Stimulated activated naive CD8-positive, alpha-beta T cell treated with anti-CD3 and anti-CD28 coated beads, Interleukin-15, amount 100 ng/mL, for 72 hours (primary cell): ENCODE results near the gene PKP4.

ENCODE experiments used
- ATAC-seq: fragments of 150-1000 bp; cut with Tn5 transposase; 2 replicates; pipeline ENCODE4 v1.10.0; 2021; ENCODE audit warnings: mild to moderate bottlenecking, moderate library complexity
- DNase-seq, 2 donors: peaks; one replicate each; pipeline ENCODE4 v3.0.0; 2021 to 2022
- H3K27ac Mint-ChIP-seq, 2 donors: one replicate each; pipeline ENCODE4 v1.8.0; 2022; ENCODE audit warnings: mild to moderate bottlenecking in 2 of 2, mixed read lengths in 2 of 2, moderate library complexity in 2 of 2
- H3K27me3 Mint-ChIP-seq: one replicate; pipeline ENCODE4 v1.8.0; 2022; ENCODE audit warnings: mixed read lengths
- H3K4me1 Mint-ChIP-seq: one replicate; pipeline ENCODE4 v1.8.0; 2022; ENCODE audit warnings: mild to moderate bottlenecking, mixed read lengths
- H3K4me3 Mint-ChIP-seq, 2 donors: one replicate each; pipeline ENCODE4 v1.8.0; 2022; ENCODE audit warnings: mild to moderate bottlenecking in 2 of 2, mixed read lengths in 2 of 2, moderate library complexity in 1 of 2
- H3K9me3 Mint-ChIP-seq, 2 donors: one replicate each; pipeline ENCODE4 v1.8.0; 2022; ENCODE audit warnings: mixed read lengths in 2 of 2

Gene PKP4

GRCh38 chr2:158501301-158501700 lies 44.5 kb downstream of the PKP4 start:
- Mint-ChIP-seq H3K9me3 (no peaks in the 10 kb centered on the region), H3K4me3 (no peak overlapping the region), H3K27me3 (no peaks in the 10 kb centered on the region), H3K27ac (no peak overlapping the region), H3K4me1 (peaks cover 11% of the 10 kb centered on the region)
- no peak for DNase-seq
- ATAC-seq: no peak

GRCh38 chr2:158502974-158503373 lies 46.2 kb downstream of the PKP4 start:
- ATAC-seq (no peak), DNase-seq (no peak)
- H3K4me3 Mint-ChIP-seq: no peak overlapping the region
- H3K9me3 Mint-ChIP-seq: no peaks in the 10 kb centered on the region
- H3K27me3 Mint-ChIP-seq: no peaks in the 10 kb centered on the region
- H3K4me1 Mint-ChIP-seq: peaks cover 6% of the 10 kb centered on the region
- H3K27ac Mint-ChIP-seq: no peak overlapping the region

- H3K9me3 Mint-ChIP-seq: no peaks in the 10 kb centered on the region
- ATAC-seq (no peak), DNase-seq (no peak)
- H3K27me3 Mint-ChIP-seq: no peaks in the 10 kb centered on the region
- peaks cover 6% of the 10 kb centered on the region for H3K4me1 Mint-ChIP-seq
- H3K4me3 Mint-ChIP-seq: no peak overlapping the region
- H3K27ac Mint-ChIP-seq: no peak overlapping the region
Measured at GRCh38 chr2:158504088-158504487, 47.3 kb downstream of the PKP4 start.

GRCh38 chr2:158505448-158505934 lies 48.7 kb downstream of the PKP4 start:
- ATAC-seq (no peak), DNase-seq (no peak)
- Mint-ChIP-seq H3K27me3 (no peaks in the 10 kb centered on the region), H3K27ac (no peak overlapping the region), H3K4me3 (no peak overlapping the region), H3K9me3 (no peaks in the 10 kb centered on the region), H3K4me1 (peaks cover 6% of the 10 kb centered on the region)

GRCh38 chr2:158507141-158507540 lies 50.4 kb downstream of the PKP4 start:
- no peaks in the 10 kb centered on the region for H3K27me3 Mint-ChIP-seq
- H3K9me3 Mint-ChIP-seq: no peaks in the 10 kb centered on the region
- peaks cover 6% of the 10 kb centered on the region for H3K4me1 Mint-ChIP-seq
- ATAC-seq (peak; percentile 76), DNase-seq (no peak)
- no peak overlapping the region for H3K4me3 Mint-ChIP-seq
- H3K27ac Mint-ChIP-seq: no peak overlapping the region

- DNase-seq: no peak
- Mint-ChIP-seq H3K4me1 (peaks cover 6% of the 10 kb centered on the region), H3K4me3 (no peak overlapping the region), H3K27ac (no peak overlapping the region), H3K27me3 (no peaks in the 10 kb centered on the region), H3K9me3 (no peaks in the 10 kb centered on the region)
- no peak for ATAC-seq
Measured at GRCh38 chr2:158507679-158508078, 50.9 kb downstream of the PKP4 start.

- ATAC-seq: no peak
- H3K27me3 Mint-ChIP-seq: no peaks in the 10 kb centered on the region
- H3K4me1 Mint-ChIP-seq: peaks cover 6% of the 10 kb centered on the region
- no peak for DNase-seq
- no peak overlapping the region for H3K27ac Mint-ChIP-seq
- no peak overlapping the region for H3K4me3 Mint-ChIP-seq
- H3K9me3 Mint-ChIP-seq: no peaks in the 10 kb centered on the region
Measured at GRCh38 chr2:158509928-158510797, 53.4 kb downstream of the PKP4 start.

GRCh38 chr2:158510887-158511286 lies 54.1 kb downstream of the PKP4 start:
- Mint-ChIP-seq H3K4me3 (no peak overlapping the region), H3K27me3 (no peaks in the 10 kb centered on the region), H3K27ac (no peak overlapping the region), H3K9me3 (no peaks in the 10 kb centered on the region), H3K4me1 (no peaks in the 10 kb centered on the region)
- DNase-seq: no peak
- ATAC-seq: no peak

GRCh38 chr2:158511706-158512105 lies 55.0 kb downstream of the PKP4 start:
- Mint-ChIP-seq H3K4me1 (no peaks in the 10 kb centered on the region), H3K27me3 (no peaks in the 10 kb centered on the region), H3K27ac (no peak overlapping the region), H3K9me3 (no peaks in the 10 kb centered on the region), H3K4me3 (no peak overlapping the region)
- DNase-seq (no peak), ATAC-seq (no peak)

- Mint-ChIP-seq H3K4me3 (no peak overlapping the region), H3K4me1 (no peaks in the 10 kb centered on the region), H3K9me3 (no peaks in the 10 kb centered on the region), H3K27me3 (no peaks in the 10 kb centered on the region), H3K27ac (no peak overlapping the region)
- DNase-seq (no peak), ATAC-seq (peak; percentile 28)
Measured at GRCh38 chr2:158512323-158512722, 55.6 kb downstream of the PKP4 start.

- Mint-ChIP-seq H3K4me1 (no peaks in the 10 kb centered on the region), H3K9me3 (no peaks in the 10 kb centered on the region), H3K27me3 (no peaks in the 10 kb centered on the region), H3K4me3 (no peak overlapping the region), H3K27ac (no peak overlapping the region)
- DNase-seq: no peak
- no peak for ATAC-seq
Measured at GRCh38 chr2:158513841-158514240, 57.1 kb downstream of the PKP4 start.

- Mint-ChIP-seq H3K9me3 (no peaks in the 10 kb centered on the region), H3K27ac (no peak overlapping the region), H3K27me3 (no peaks in the 10 kb centered on the region), H3K4me1 (no peaks in the 10 kb centered on the region), H3K4me3 (no peak overlapping the region)
- ATAC-seq (no peak), DNase-seq (no peak)
Measured at GRCh38 chr2:158518084-158518483, 61.3 kb downstream of the PKP4 start.

GRCh38 chr2:158519481-158519880 lies 62.7 kb downstream of the PKP4 start:
- no peak overlapping the region for H3K27ac Mint-ChIP-seq

GRCh38 chr2:158529379-158530259 lies 72.9 kb downstream of the PKP4 start:
- Mint-ChIP-seq H3K27ac (no peak overlapping the region), H3K4me1 (no peaks in the 10 kb centered on the region)
- no peak for ATAC-seq

More at GRCh38 chr2:158519481-158519880, 62.7 kb downstream of the PKP4 start:
- H3K4me3 Mint-ChIP-seq: no peak overlapping the region
- no peaks in the 10 kb centered on the region for H3K27me3 Mint-ChIP-seq
- no peak for DNase-seq
- no peak for ATAC-seq
- no peaks in the 10 kb centered on the region for H3K4me1 Mint-ChIP-seq
- H3K9me3 Mint-ChIP-seq: no peaks in the 10 kb centered on the region

GRCh38 chr2:158530829-158531228 lies 74.1 kb downstream of the PKP4 start:
- Mint-ChIP-seq H3K4me3 (no peak overlapping the region), H3K4me1 (no peaks in the 10 kb centered on the region), H3K27ac (no peak overlapping the region), H3K9me3 (no peaks in the 10 kb centered on the region), H3K27me3 (no peaks in the 10 kb centered on the region)
- DNase-seq (no peak), ATAC-seq (no peak)

More at GRCh38 chr2:158529379-158530259, 72.9 kb downstream of the PKP4 start:
- H3K4me3 Mint-ChIP-seq: no peak overlapping the region
- H3K9me3 Mint-ChIP-seq: no peaks in the 10 kb centered on the region
- no peak for DNase-seq
- H3K27me3 Mint-ChIP-seq: no peaks in the 10 kb centered on the region

GRCh38 chr2:158533009-158533408 lies 76.3 kb downstream of the PKP4 start:
- no peak overlapping the region for H3K4me3 Mint-ChIP-seq
- no peaks in the 10 kb centered on the region for H3K4me1 Mint-ChIP-seq
- ATAC-seq (no peak), DNase-seq (no peak)
- H3K9me3 Mint-ChIP-seq: no peaks in the 10 kb centered on the region
- H3K27me3 Mint-ChIP-seq: no peaks in the 10 kb centered on the region
- H3K27ac Mint-ChIP-seq: no peak overlapping the region
